Nephron progenitor cell (in vitro differentiated cells): ENCODE measurements around the gene TUBG1.

Source experiments
- DNase-seq: peaks from one replicate; pipeline ENCODE4 v3.0.0; 2021
- H3K27ac Mint-ChIP-seq: 2 replicates; pipeline ENCODE4 v1.8.0; 2021; ENCODE audit warnings: mild to moderate bottlenecking, moderate library complexity, mixed read lengths
- H3K27me3 Mint-ChIP-seq: 2 replicates; pipeline ENCODE4 v1.8.0; 2021; ENCODE audit warnings: mild to moderate bottlenecking, low read depth, mixed read lengths; ENCODE audit not compliant: poor library complexity
- H3K36me3 Mint-ChIP-seq: 2 replicates; pipeline ENCODE4 v1.8.0; 2021; ENCODE audit warnings: low read depth, mixed read lengths
- H3K4me1 Mint-ChIP-seq: 2 replicates; pipeline ENCODE4 v1.8.0; 2021; ENCODE audit warnings: mixed read lengths
- H3K4me3 Mint-ChIP-seq: 2 replicates; pipeline ENCODE4 v1.8.0; 2021; ENCODE audit warnings: mild to moderate bottlenecking, moderate library complexity, mixed read lengths
- H3K9me3 Mint-ChIP-seq: 2 replicates; pipeline ENCODE4 v1.8.0; 2021; ENCODE audit warnings: mild to moderate bottlenecking, moderate library complexity, mixed read lengths
- CTCF ChIP-seq: fragments of 200-600 bp; sonication (generic); IDR thresholded peaks from 2 replicates; pipeline ENCODE4 v1.5.0; 2021; ENCODE audit warnings: antibody characterized with exemption

Gene TUBG1

GRCh38 chr17:42566883-42567573, 42.5 kb upstream of the TUBG1 start, which contains the start of gene MLX:
Gene MLX (plus strand): TSS chr17:42567100. CDS start chr17:42567125, 25 bp downstream.
- Mint-ChIP-seq H3K27ac (peak within 1 kb of the TSS; percentile 78), H3K9me3 (no peaks in the 10 kb centered on the region), H3K4me3 (peak within 1 kb of the TSS; percentile 95), H3K27me3 (no peaks in the 10 kb centered on the region), H3K4me1 (peaks cover 28% of the 10 kb centered on the region), H3K36me3 (peaks cover 31% of the 10 kb centered on the region)
- no peak for TF ChIP-seq CTCF
- peak; percentile 96 for DNase-seq

- DNase-seq: no peak
- H3K36me3 Mint-ChIP-seq: peaks cover 45% of the 10 kb centered on the region
- H3K9me3 Mint-ChIP-seq: no peaks in the 10 kb centered on the region
- peak overlapping the region; percentile 95 for H3K4me3 Mint-ChIP-seq
- peaks cover 17% of the 10 kb centered on the region for H3K4me1 Mint-ChIP-seq
- no peaks in the 10 kb centered on the region for H3K27me3 Mint-ChIP-seq
- H3K27ac Mint-ChIP-seq: peak overlapping the region; percentile 83
- no peak for TF ChIP-seq CTCF
Observed at GRCh38 chr17:42568341-42569111, 41.0 kb upstream of the TUBG1 start.

GRCh38 chr17:42571435-42572225, 37.9 kb upstream of the TUBG1 start:
- no peak for TF ChIP-seq CTCF
- Mint-ChIP-seq H3K4me1 (peaks cover 20% of the 10 kb centered on the region), H3K27me3 (no peaks in the 10 kb centered on the region), H3K27ac (no peak overlapping the region), H3K4me3 (no peak overlapping the region), H3K36me3 (peaks cover 61% of the 10 kb centered on the region), H3K9me3 (no peaks in the 10 kb centered on the region)
- no peak for DNase-seq

- Mint-ChIP-seq H3K9me3 (no peaks in the 10 kb centered on the region), H3K27ac (peak overlapping the region; percentile 81), H3K4me3 (no peak overlapping the region), H3K27me3 (no peaks in the 10 kb centered on the region), H3K36me3 (peaks cover 56% of the 10 kb centered on the region), H3K4me1 (peaks cover 27% of the 10 kb centered on the region)
- no peak for TF ChIP-seq CTCF
- DNase-seq: no peak
Observed at GRCh38 chr17:42573095-42573494, 36.4 kb upstream of the TUBG1 start.

GRCh38 chr17:42574463-42574862, 35.0 kb upstream of the TUBG1 start:
- peaks cover 52% of the 10 kb centered on the region for H3K36me3 Mint-ChIP-seq
- H3K4me1 Mint-ChIP-seq: peaks cover 36% of the 10 kb centered on the region
- DNase-seq: no peak
- TF ChIP-seq CTCF: no peak
- no peak overlapping the region for H3K27ac Mint-ChIP-seq
- H3K27me3 Mint-ChIP-seq: no peaks in the 10 kb centered on the region
- H3K4me3 Mint-ChIP-seq: no peak overlapping the region
- no peaks in the 10 kb centered on the region for H3K9me3 Mint-ChIP-seq
